K562 (cell line): ENCODE measurements around the gene ARMC8. TPM values are rescaled to one million over a fixed set of nuclear protein-coding genes. Genes with fewer than 3 reads are reported as not detected.

ENCODE experiments used
- ATAC-seq: fragments of 200-7000 bp; cut with Tn5 transposase; 3 replicates; pipeline ENCODE4 v1.9.1; 2020; ENCODE audit warnings: moderate library complexity
- BruUV-seq: library from RNA; stranded (reverse); fragments of 400-500 nt; replicated peaks from 2 replicates; lab custom pipeline; 2021; lab: Mats Ljungman, UMichigan
- CTCF ChIA-PET: fragments of 300-600 bp; formaldehyde crosslinking; extraction: SDS; loops from one replicate; lab custom pipeline; 2021; ENCODE audit warnings: low intra/inter-chr PET ratio; lab: Yijun Ruan, JAX
- POLR2A ChIA-PET: fragments of 300-600, 350-650 bp; sonication (Branson Sonifier 250); formaldehyde crosslinking; extraction: SDS; loops from one replicate; lab custom pipeline; 2021; ENCODE audit warnings: antibody characterized with exemption, inconsistent platforms; lab: Yijun Ruan, JAX
- DNase-seq, 4 experiments: peaks; one replicate each; pipeline versions ENCODE4 v3.0.0 to v3.0.0-alpha.2; 2011 to 2018; ENCODE audit warnings: low spot score in 3 of 4, mixed read lengths in 3 of 4; ENCODE audit errors: extremely low read depth in 1 of 4
- FAIRE-seq: peaks from 2 replicates; lab custom pipeline; 2011; peaks lifted over from hg19 to GRCh38; lab: Jason Lieb, UNC
- H2AFZ ChIP-seq: 2 replicates; pipeline ENCODE4 v1.6.0; 2011; ENCODE audit warnings: low read depth, low read length, control low read depth, inconsistent platforms
- H3K27ac ChIP-seq: fragments of 200-600 bp; 3 replicates; pipeline ENCODE4 v1.8.0; 2011; ENCODE audit warnings: low read depth, mild to moderate bottlenecking, control low read depth, inconsistent platforms, low read length, moderate library complexity, mixed read lengths; ENCODE audit errors: extremely low read depth
- H3K27me3 ChIP-seq, 2 experiments: fragments of 300-600 bp in 1 of 2; 2 replicates in 1 of 2; 3 replicates in 1 of 2; pipeline versions ENCODE4 v1.6.0 to v1.8.0; 2011; ENCODE audit warnings: inconsistent platforms in 2 of 2, low read length in 2 of 2, mild to moderate bottlenecking in 1 of 2, mixed read lengths in 1 of 2, moderate library complexity in 1 of 2; ENCODE audit not compliant: control insufficient read depth in 2 of 2, insufficient read depth in 2 of 2
- H3K36me3 ChIP-seq: fragments of 300-600 bp; 3 replicates; pipeline ENCODE4 v1.8.0; 2011; ENCODE audit warnings: mild to moderate bottlenecking, low read length, inconsistent platforms; ENCODE audit not compliant: control insufficient read depth, insufficient read depth
- H3K4me1 ChIP-seq, 2 experiments: fragments of 200-600 bp in 1 of 2; replicated peaks in 1 of 2; 2 replicates in 1 of 2; 3 replicates in 1 of 2; pipeline versions ENCODE4 v1.5.1 to v1.8.0; 2011; ENCODE audit warnings: inconsistent platforms in 2 of 2, low read length in 2 of 2, mild to moderate bottlenecking in 1 of 2, mixed read lengths in 1 of 2, moderate library complexity in 1 of 2; ENCODE audit not compliant: control insufficient read depth in 2 of 2, insufficient read depth in 2 of 2
- H3K4me2 ChIP-seq: 2 replicates; pipeline ENCODE4 v1.6.1; 2011; ENCODE audit warnings: low read length, control low read depth, inconsistent platforms, mixed read lengths; ENCODE audit not compliant: insufficient read depth
- H3K4me3 ChIP-seq: fragments of 200-600 bp; sonication (generic), shearing (Covaris generic); 2 replicates; pipeline ENCODE4 v1.5.1; 2016; ENCODE audit warnings: control low read depth, inconsistent platforms
- H3K79me2 ChIP-seq: fragments of 200-600 bp; 3 replicates; pipeline ENCODE4 v1.8.0; 2011; ENCODE audit warnings: low read length, inconsistent platforms; ENCODE audit not compliant: control insufficient read depth, insufficient read depth
- H3K9ac ChIP-seq, 2 experiments: 2 replicates each; pipeline versions ENCODE4 v1.6.0 to v1.6.1; 2011; ENCODE audit warnings: low read depth in 2 of 2, low read length in 2 of 2, control low read depth in 1 of 2, inconsistent platforms in 1 of 2, mild to moderate bottlenecking in 1 of 2, mixed read lengths in 1 of 2; ENCODE audit not compliant: insufficient read depth in 1 of 2
- H3K9me1 ChIP-seq: one replicate; pipeline ENCODE4 v1.6.0; 2011; ENCODE audit warnings: inconsistent platforms, mild to moderate bottlenecking, low read length, moderate library complexity; ENCODE audit not compliant: control insufficient read depth, insufficient read depth
- H3K9me3 ChIP-seq: replicated peaks from 2 replicates; pipeline ENCODE4 v1.5.1; 2011; ENCODE audit warnings: low read depth, low read length, inconsistent platforms; ENCODE audit not compliant: control insufficient read depth, insufficient read depth
- H4K20me1 ChIP-seq: replicated peaks from 2 replicates; pipeline ENCODE4 v1.6.1; 2011; ENCODE audit warnings: low read length, inconsistent platforms, mixed read lengths; ENCODE audit not compliant: control insufficient read depth, insufficient read depth
- CC2D1A ChIP-seq: fragments of 450-650 bp; IDR thresholded peaks from 2 replicates; pipeline ENCODE4 v1.6.1; 2017; ENCODE audit warnings: mild to moderate bottlenecking
- CREBBP ChIP-seq: IDR thresholded peaks from one replicate; pipeline ENCODE4 v1.6.1; 2012; ENCODE audit warnings: low read depth, mild to moderate bottlenecking, control low read depth, inconsistent platforms, low read length
- E2F1 ChIP-seq: sonication (generic); formaldehyde crosslinking; IDR thresholded peaks from 2 replicates; pipeline ENCODE4 v1.8.1; 2023; ENCODE audit warnings: mild to moderate bottlenecking, missing genetic modification reagents, moderate library complexity
- ETV5 ChIP-seq: sonication (generic); formaldehyde crosslinking; IDR thresholded peaks from 2 replicates; pipeline ENCODE4 v1.4.0; 2020; ENCODE audit warnings: low read depth, mild to moderate bottlenecking, missing genetic modification reagents
- HNRNPLL ChIP-seq: fragments of 200-400 bp; formaldehyde crosslinking; IDR thresholded peaks from 2 replicates; pipeline ENCODE4 v1.6.1; 2017; ENCODE audit warnings: low read length, low read depth, mild to moderate bottlenecking; ENCODE audit not compliant: poor library complexity, severe bottlenecking
- MCM7 ChIP-seq, 2 experiments: fragments of 450-650 bp; IDR thresholded peaks; 2 replicates each; pipeline ENCODE4 v1.6.1; 2016 to 2018
- RBM25 ChIP-seq: fragments of 200-400 bp; formaldehyde crosslinking; IDR thresholded peaks from 2 replicates; pipeline ENCODE4 v1.6.1; 2018; ENCODE audit warnings: low read length, low read depth, moderate library complexity; ENCODE audit not compliant: severe bottlenecking
- SMAD2 ChIP-seq: fragments of 150-350 bp; IDR thresholded peaks from 2 replicates; pipeline ENCODE4 v1.6.1; 2014; ENCODE audit warnings: low read depth, mild to moderate bottlenecking, low read length
- THRA ChIP-seq: fragments of 450-650 bp; IDR thresholded peaks from 2 replicates; pipeline ENCODE4 v1.6.1; 2017; ENCODE audit warnings: mild to moderate bottlenecking, moderate library complexity
- TSC22D4 ChIP-seq: fragments of 450-650 bp; IDR thresholded peaks from 2 replicates; pipeline ENCODE4 v1.6.1; 2016; ENCODE audit warnings: missing genetic modification characterization, missing biosample characterization, control low read depth
- ZNF436 ChIP-seq: fragments of 250-450, 450-650 bp; sonication (Bioruptor Pico); formaldehyde crosslinking; IDR thresholded peaks from 2 replicates; pipeline ENCODE4 v1.7.0; 2020; ENCODE audit warnings: mild to moderate bottlenecking
- ZNF449 ChIP-seq: fragments of 250-450 bp; sonication (Bioruptor Pico); IDR thresholded peaks from 2 replicates; pipeline ENCODE4 v1.8.0; 2022; ENCODE audit warnings: moderate library complexity, mild to moderate bottlenecking, inconsistent platforms
- ZNF644 ChIP-seq: fragments of 200-800 bp; sonication (Bioruptor generic); IDR thresholded peaks from 2 replicates; pipeline ENCODE4 v1.6.1; 2016; ENCODE audit warnings: low read depth, missing genetic modification characterization, missing compliant biosample characterization
- ZNF766 ChIP-seq: fragments of 200-800 bp; sonication (Bioruptor generic); conservative IDR thresholded peaks from 2 replicates; pipeline ENCODE4 v1.6.1; 2016; ENCODE audit warnings: missing genetic modification characterization, missing compliant biosample characterization
- WGBS: fragments of 100-300 bp; shearing (Covaris generic); methylation state at CpG from one replicate; pipeline ENCODE4 v1.1.6; 2016; ENCODE audit warnings: low coverage, mixed read lengths; ENCODE audit not compliant: insufficient coverage; ENCODE audit errors: missing lambda C conversion rate; 5-methylcytosine and 5-hydroxymethylcytosine counted together
- in situ Hi-C: fragments of 300-500 bp; cut with MboI; formaldehyde crosslinking; loops from 4 replicates; pipeline ENCODE4 v1.15.0; 2018; ENCODE audit warnings: inconsistent platforms, mixed read lengths
- intact Hi-C: fragments of 100-400 bp; cut with micrococcal nuclease; formaldehyde crosslinking; loops from 2 replicates; pipeline ENCODE4 v1.14.2; 2022
- polyA plus RNA-seq, 8 experiments: library from polyadenylated mRNA; depleted of rRNA in 4 of 8; stranded (reverse) in 5 of 8; unstranded in 3 of 8; fragments of >200 nt; fragmentation: Nextera tagmentation in 2 of 8; fragmentation: Illumina TruSeq in 1 of 8; extraction: Ambion mirVana in 2 of 8; extraction: Trizol in 1 of 8; gene quantifications; 2 replicates each; pipeline versions ENCODE4 v1.2.1 to v1.2.3, GENCODE V29; 2011 to 2014; ENCODE audit warnings: inconsistent platforms in 1 of 8, missing spikeins in 1 of 8
- total RNA-seq, 7 experiments: library from RNA; depleted of rRNA in 6 of 7; stranded (reverse); fragments of >200 nt in 6 of 7; fragmentation: Illumina TruSeq in 2 of 7; extraction: Trizol in 2 of 7; gene quantifications; 2 replicates each; pipeline versions ENCODE4 v1.2.1 to v1.2.3, GENCODE V29; 2011 to 2021; ENCODE audit warnings: low replicate concordance in 1 of 7
- TF ChIP-seq, protein P1 (sequence below): fragments of 250-450 bp; sonication (Bioruptor Pico); IDR thresholded peaks from 2 replicates; pipeline ENCODE4 v1.5.0; 2021; ENCODE audit warnings: mild to moderate bottlenecking, borderline replicate concordance
- TF ChIP-seq, protein P2 (sequence below): fragments of 450-650 bp; conservative IDR thresholded peaks from 2 replicates; pipeline ENCODE4 v1.6.1; 2016; ENCODE audit warnings: missing genetic modification characterization, low read depth, mild to moderate bottlenecking, control low read depth, missing compliant biosample characterization

Gene ARMC8
- total and polyA plus RNA-seq, 9 of the 15 experiments (the other 6 are each of a cell fraction or from before 2014, with no cell fraction given) = 22.4 to 76.1 (median 37.3) TPM

DNA sequence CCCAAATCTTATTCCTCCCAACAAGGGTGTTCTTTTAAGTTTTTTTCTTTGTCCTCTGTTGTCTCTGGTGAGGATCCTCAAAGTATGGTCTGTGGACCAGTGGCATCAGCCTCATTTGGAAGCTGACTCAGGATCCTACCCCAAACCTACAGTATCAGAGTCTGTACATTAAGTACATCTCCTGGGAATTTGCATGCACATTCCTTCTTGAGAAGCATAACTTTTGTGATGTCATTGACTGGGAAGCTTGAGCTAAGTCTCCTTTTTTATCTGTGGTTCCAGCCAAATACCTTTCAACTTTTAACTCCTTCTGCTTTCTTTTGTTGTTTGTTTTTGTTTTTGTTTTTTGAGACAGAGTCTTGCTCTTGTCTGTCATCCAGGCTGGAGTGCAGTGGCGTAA is 40.5 kb downstream of the ARMC8 start:
- no TSS peak for BruUV-seq
- ChIA-PET POLR2A (no interaction called here), CTCF (no interaction called here)
- no peak overlapping the region for H2AFZ ChIP-seq
- H3K9me1 ChIP-seq = no peaks in the 10 kb centered on the region
- no peak overlapping the region for H3K27ac ChIP-seq
- H3K36me3 ChIP-seq = peaks cover 86% of the 10 kb centered on the region
- no peaks in the 10 kb centered on the region; the same call in 2 of the 3 replicates for H3K79me2 ChIP-seq
- ATAC-seq = no peak
- H3K4me1 ChIP-seq = no peaks in the 10 kb centered on the region
- H3K4me3 ChIP-seq = no peak overlapping the region
- 100% methylated on average over 1 of the region's 1 CpG for WGBS
- H3K4me2 ChIP-seq = no peak overlapping the region
- in situ Hi-C loops (no loop called here), intact Hi-C loops (no loop called here)
- DNase-seq = no peak
- H4K20me1 ChIP-seq = no peaks in the 10 kb centered on the region
- no peak for FAIRE-seq
- no peaks in the 10 kb centered on the region for H3K9me3 ChIP-seq
- no peak overlapping the region for H3K9ac ChIP-seq
- no peaks in the 10 kb centered on the region for H3K27me3 ChIP-seq
- TF ChIP-seq E2F1 (no peak), RBM25 (no peak), MCM7 (IDR thresholded peaks at IDR 0.05) (no peak), TSC22D4 (tag) (no peak), SMAD2 (no peak), CC2D1A (no peak), ZNF449 (CRISPR knock-in tag) (no peak), ZNF644 (no peak), THRA (no peak), CREBBP (no peak), HNRNPLL (no peak), ZNF436 (no peak), ZNF766 (CRISPR knock-in tag) (no peak), ETV5 (CRISPR knock-in tag) (no peak)
- TF ChIP-seq, protein P1, sequence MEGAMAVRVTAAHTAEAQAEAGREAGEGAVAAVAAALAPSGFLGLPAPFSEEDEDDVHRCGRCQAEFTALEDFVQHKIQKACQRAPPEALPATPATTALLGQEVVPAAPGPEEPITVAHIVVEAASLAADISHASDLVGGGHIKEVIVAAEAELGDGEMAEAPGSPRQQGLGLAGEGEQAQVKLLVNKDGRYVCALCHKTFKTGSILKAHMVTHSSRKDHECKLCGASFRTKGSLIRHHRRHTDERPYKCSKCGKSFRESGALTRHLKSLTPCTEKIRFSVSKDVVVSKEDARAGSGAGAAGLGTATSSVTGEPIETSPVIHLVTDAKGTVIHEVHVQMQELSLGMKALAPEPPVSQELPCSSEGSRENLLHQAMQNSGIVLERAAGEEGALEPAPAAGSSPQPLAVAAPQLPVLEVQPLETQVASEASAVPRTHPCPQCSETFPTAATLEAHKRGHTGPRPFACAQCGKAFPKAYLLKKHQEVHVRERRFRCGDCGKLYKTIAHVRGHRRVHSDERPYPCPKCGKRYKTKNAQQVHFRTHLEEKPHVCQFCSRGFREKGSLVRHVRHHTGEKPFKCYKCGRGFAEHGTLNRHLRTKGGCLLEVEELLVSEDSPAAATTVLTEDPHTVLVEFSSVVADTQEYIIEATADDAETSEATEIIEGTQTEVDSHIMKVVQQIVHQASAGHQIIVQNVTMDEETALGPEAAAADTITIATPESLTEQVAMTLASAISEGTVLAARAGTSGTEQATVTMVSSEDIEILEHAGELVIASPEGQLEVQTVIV = no peak
- TF ChIP-seq, protein P2, sequence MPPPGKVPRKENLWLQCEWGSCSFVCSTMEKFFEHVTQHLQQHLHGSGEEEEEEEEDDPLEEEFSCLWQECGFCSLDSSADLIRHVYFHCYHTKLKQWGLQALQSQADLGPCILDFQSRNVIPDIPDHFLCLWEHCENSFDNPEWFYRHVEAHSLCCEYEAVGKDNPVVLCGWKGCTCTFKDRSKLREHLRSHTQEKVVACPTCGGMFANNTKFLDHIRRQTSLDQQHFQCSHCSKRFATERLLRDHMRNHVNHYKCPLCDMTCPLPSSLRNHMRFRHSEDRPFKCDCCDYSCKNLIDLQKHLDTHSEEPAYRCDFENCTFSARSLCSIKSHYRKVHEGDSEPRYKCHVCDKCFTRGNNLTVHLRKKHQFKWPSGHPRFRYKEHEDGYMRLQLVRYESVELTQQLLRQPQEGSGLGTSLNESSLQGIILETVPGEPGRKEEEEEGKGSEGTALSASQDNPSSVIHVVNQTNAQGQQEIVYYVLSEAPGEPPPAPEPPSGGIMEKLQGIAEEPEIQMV (tag) = no peak
